ENCODE data around the gene ZNRD2.

Gene ZNRD2

GRCh38 chr11:65538232-65538914 is 31.9 kb upstream of the ZNRD2 start:
- no peak for DNase-seq

GRCh38 chr11:65538915-65539743 is 31.1 kb upstream of the ZNRD2 start:
- DNase-seq: no peak

DNA sequence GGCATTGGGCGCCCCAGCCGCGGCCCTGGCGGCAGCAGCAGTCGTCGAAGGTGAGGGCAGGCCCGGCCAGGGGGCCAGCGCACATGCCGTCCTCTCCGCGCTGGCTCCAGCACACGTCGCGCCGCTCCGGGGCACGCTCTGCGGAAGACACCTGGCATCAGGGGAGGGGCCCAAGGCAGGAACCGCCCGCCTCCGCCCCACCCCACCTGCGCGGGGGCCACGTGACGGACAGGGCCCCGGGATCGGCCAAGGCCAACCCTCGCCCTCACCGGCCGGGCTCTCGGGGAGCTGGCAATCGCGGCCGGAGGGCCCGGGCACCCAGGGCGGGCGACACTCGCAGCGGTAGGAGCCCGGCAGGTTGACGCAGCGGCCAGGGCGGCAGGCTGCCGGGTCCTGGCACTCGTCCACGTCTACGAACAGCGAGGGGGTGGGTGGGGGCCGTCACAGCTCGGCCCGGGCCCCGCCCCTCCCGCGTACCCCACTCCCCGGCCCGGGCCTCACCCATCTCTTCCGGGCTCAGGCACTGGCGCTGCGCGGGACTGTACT is 30.5 kb upstream of the ZNRD2 start:
- no peak for DNase-seq

GRCh38 chr11:65540290-65541092 is 29.8 kb upstream of the ZNRD2 start:
- peak; percentile 94 for DNase-seq

DNA sequence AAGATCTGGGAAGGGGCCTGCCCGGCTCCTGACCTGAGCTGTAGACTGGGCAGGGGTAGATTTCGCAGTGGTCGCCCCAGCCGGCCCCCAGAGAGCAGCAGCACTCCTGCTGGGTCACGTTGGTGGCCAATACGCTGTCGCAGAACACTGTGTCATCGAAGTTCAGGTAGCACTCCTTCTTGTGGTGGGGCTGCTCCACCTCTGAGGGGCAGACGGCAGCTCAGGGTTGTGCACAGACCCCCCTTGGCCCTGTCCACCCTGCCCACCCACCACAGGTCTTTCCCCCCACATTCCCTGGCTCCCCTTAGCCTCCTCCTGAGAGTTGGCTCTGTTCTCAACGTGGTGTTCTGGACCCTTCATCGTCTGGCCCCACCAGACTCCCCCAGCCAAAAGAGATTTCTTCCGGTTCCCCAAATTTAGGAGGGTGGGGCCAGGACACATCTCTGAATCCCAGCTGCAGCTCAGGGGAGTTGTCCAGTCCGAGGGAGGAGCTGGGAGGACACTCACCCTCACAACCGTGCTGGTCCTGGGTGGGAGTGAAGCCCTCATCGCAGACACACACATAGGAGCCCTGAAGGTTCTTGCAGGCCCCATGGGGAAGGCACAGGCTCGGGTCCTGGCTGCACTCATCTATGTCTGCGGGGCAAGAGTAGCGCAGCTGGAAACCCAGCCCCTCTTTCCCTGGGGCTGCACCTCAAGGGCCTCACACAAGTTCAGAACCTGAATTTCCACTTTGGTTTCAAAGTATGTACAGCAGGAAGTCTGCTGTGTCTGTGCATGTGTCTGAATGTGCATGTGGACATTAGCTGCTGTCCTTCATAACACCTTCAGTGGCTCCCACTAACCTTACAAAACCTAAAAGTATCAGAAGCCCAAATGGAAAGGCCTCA is 28.9 kb upstream of the ZNRD2 start:
- no peak for DNase-seq

DNA sequence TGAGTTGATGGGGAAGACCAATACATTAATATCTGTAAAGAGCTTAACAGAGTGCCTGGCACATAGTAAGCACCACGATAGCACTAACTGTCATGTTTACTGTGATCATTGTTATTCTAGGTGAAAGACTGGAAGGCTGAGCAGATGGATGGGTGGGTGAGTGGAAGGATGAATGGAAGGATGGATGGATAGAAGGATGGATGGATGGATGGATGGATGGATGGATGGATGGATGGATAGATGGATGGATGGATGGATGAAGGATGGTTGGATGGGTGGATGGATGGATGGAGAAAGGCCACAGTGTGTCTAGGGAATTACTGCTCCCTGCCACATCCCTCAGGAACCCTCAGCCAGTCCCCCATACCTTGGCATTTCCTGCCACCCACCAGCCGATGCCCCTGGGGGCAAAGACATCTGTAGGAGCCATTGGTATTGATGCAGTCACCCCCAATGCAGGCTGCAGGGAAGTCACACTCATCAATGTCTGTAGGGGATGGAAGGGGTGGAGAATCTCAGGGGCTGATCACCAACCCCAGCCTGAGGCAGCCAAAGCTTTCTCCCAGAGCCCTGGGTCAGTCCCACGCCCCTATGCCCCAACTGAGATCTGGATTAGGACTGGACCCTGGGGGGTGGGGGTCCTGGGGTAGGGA is 27.4 kb upstream of the ZNRD2 start:
- no peak for DNase-seq

DNA sequence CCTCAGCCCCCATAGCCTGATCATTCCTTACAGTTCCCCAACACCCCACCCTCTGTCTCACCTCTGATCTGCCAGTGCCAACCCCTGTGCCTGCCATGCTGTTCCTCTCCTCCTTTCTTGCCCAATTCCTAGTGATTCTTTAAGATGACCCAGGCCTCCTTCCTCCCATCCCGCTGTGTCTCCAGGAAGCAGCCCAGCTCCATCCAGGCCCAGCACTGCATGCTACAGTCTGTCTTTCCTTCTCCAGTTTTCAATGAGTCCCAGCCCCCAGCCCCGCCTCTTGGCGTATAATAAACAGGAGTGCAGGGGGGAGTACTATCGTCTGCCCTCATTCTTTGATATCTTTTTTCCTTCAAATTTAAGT is 24.4 kb upstream of the ZNRD2 start:
- no peak for DNase-seq

GRCh38 chr11:65546217-65546958 is 23.9 kb upstream of the ZNRD2 start:
- peak; percentile 100 for DNase-seq

DNA sequence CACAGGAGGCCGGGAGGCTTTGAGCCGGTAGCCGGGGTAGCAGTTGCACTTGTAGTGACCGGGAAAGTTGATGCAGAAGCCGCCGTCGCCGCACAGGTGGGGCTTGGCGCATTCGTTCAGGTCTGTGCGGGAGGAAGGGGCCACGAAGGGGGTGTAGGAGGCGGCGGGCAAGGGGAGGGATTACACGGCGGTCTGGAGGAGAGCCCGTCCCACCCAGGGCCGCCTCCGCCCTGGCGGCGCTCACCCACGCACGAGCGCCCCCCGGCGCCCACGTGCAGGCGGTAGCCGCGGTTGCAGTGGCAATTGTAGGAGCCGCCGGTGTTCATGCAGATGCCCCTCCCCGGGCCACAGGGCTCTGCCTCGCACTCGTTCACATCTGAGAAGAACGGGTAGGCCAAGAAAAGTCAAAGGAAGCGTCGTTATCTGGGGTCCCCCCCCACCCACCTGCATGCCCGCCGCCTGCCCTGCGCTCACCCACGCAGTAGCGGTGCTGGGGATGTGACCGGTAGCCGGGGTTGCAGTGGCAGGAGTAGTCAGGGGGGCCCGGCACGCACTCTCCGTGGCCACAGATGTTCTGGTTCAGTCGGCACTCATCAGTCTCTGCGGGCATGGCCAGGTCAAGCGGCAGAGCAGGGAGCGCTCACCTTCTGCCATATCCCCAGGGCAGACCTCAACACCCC is 22.7 kb upstream of the ZNRD2 start:
- no peak for DNase-seq

DNA sequence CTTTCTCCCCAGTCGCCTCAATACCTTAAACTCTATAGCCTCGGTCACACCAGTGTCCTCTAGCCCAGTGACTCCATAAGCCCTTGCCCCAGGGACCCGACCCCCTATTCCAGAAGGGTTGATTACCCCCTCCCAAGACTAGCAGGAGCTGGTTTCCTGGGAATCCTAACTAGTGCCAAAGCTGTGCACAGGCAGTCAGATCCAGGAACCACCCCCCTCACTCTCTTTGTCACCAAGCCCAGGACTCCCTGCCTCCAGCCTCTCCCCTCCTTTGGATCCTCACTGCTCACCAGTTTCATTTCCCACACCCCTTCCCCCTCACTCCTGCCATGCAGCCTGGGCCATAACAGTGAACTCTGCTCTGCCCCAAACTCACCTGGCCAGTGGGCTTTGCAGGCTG is 21.9 kb upstream of the ZNRD2 start:
- DNase-seq: no peak

DNA sequence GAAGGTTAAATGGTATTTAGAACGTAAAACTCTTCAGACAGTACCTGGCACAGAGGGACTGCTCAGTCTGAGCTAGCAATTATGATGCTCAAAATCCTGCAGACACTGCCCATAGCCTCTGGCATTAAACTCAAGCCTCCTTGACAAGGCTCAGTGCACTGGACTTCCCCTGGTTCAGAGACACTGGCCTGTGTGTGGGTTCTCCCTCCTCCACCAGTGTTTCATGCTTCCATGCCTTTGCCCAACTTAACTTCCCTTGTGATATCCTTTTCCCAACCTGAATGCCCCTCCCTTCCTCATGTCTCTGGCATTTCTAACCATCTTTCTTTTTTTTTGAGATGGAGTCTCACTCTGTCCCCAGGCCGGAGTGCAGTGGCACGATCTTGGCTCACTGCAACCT is 21.2 kb upstream of the ZNRD2 start:
- no peak for DNase-seq

DNA sequence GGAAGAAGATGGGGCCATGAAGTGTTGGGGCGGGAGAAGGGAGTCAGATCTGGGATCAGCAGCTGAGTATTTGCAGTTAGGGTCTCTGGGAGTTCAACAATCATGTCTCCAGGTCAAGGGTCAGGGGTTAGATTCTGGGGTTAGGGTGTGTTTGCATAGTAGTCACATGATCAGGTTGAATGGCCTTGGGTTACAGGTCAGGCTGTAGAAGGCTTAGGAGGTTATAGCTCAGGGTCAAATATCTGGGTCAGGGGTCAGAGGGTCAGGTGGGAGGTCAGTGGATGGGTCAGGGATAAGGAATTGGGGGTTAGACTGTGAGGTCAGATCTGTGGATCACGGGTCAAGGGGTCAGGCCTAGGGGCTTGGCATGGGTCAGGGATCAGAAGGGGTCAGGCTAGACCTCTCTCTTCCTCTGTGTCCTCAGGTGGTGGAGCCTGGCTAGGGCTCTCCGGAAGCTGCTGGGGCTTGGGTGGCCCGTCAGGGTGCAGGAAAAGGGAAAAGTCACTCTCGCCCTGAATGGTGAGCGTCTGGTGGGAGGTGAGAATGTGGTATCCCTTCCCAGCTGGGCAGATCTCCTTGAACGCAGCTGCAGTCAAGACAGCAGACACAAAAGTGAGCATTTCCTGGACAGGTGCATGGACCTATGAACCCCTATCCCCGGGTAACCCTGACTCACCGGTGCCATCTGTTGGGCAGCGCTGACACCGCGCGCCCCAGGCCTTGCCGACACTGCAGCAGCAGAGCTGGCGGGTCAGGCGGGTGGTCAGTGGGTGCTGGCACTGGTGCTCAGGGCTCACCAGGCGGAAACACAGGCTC is 18.5 kb upstream of the ZNRD2 start:
- DNase-seq: no peak

GRCh38 chr11:65552388-65552951 is 17.8 kb upstream of the ZNRD2 start:
- no peak for DNase-seq

DNA sequence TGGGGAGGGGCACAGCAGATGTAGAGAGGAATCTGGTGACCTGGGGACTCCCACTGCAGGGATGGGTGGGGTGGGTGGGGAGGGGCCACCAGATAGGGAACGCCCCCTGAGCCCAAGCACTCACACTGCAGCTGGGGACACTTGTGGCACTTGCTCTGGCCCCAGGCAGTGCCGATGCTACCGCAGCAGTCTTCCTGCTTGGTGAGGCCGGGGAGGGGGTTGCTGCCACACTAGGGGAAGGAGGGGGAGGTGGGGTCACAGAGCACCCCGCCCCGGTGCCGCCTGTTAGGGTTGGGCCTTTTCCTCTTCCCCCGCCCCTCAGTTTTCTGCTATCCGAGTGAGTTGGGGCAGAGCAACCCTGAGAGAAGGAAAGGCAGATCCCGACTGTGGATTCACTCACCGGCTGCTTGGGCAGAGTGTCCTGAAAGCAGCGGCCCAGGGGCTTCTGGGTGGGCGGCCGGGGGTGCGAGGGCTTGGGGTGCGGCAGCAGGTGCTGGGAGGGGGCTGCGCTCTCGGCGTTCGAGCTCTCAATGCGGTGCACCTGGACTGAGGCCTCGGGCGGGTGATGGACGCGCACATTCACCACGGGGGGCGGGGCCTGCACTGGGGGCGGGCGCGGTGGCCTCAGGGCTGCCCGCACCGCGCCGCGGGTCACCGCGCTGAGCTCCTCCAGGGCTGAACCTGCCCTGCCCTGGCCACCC is 16.8 kb upstream of the ZNRD2 start:
- no peak for DNase-seq

DNA sequence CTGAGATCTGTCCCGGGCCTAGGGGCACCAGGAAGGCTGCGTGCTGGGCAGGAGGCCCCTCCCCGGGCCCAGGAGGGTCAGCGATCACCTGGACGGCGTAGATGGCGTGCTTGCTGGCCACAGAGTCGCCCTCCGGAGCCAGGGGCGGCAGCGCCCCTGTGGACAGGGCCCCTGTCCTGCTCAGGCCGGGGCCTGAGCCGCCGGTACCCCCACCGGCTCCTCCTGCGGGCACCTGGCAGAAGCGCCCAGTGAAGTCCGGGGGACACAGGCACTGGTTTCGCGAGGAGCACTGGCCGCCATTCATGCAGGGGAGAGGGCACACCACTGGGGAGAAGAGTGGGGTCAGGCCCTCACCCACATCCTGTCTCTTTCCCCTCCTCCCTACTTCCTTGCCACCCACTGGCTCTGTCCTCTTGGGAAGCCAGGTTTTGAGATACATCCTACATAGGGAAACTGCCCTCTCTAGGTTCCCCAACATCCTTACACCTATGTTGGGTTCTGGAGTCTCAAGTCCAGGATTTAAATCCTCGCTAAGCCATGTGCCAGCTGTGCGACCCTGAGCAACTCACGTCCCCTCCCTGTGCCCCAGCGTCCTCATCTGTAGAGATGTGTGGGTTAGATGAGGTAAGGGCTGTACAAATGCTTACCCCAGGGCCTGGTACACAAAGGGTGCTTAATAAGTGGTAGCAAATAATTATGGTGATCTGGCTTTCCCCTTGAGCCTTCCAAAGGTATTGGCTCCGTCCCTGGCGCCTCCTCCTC is 16.0 kb upstream of the ZNRD2 start:
- DNase-seq: no peak

DNA sequence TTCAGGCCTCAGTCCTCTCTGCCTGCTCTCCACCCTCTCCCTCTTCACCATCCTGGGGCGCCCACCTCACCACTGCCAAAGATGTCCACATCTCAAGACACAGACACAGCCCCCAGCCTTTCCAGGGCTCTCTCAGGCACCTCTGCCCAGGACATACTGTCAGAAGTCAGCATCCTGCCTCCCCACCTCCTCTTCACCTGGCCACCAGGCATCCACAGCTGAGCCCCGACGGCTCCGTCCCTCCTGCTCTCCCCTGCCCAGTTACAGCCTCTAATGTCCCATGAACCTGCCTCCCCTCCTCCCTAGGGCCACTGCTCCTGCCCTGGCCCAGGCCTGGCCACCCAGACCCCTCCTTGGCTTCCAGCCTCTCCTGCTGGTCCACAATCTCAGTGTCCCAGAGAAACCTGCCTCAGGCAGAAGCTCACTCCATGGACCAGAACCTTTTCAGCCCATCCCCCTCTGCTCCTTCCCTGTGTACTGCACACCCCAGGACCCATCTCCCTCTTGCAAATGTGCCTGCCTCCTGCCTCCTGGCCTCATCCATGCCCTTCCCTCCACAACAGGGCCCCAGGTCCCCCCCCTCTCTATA is 15.3 kb upstream of the ZNRD2 start:
- no peak for DNase-seq

DNA sequence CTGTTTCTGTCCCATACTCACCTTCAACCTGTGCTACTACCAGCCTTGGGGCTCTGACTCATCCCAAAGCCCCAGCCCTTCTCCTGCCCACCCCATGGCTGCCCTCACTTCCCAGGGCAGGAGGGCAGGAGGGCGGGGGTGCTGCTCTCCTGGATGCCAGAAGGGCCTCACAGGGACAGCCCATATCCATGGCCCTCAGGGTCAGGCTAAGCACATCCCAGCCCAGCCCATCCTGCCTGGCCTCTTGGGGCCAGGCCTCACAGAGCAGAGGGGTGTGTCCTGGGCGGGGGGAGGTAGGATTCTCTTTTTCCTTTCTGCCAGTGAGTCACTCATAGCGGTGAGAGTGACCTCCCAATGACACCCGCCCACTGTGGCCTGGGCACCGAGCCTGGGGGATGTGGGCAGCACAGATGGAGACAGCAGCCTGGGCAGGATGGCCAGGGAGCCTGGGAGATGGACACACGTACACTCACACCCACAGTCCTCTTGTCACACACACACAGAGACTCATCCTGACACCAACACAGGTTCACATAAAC is 14.5 kb upstream of the ZNRD2 start:
- DNase-seq: no peak
